GM23338 (cell line): ENCODE data around the gene CACNG7. TPM values are rescaled to one million over a fixed set of nuclear protein-coding genes. Genes with fewer than 3 reads are reported as not detected.
A peak's percentile ranks its signal among the peaks of the same experiment; 100 is the strongest.
"Not testable (repeated sequence)": the region's sequence is repeated elsewhere in the genome, so short reads cannot be mapped to it uniquely, and the experiment has no call there.

Source experiments
- ATAC-seq: fragments of 200-7000 bp; cut with Tn5 transposase; 3 replicates; pipeline ENCODE4 v1.9.1; 2020
- DNase-seq: peaks from one replicate; pipeline ENCODE4 v3.0.0-alpha.2; 2015; ENCODE audit warnings: low spot score
- H2AFZ ChIP-seq: fragments of 200-600 bp; sonication (generic); 2 replicates; pipeline ENCODE4 v1.8.0; 2016; ENCODE audit warnings: antibody characterized with exemption, mild to moderate bottlenecking, moderate library complexity
- H3F3A ChIP-seq: fragments of 200-600 bp; sonication (generic); replicated peaks from 2 replicates; pipeline ENCODE4 v1.8.0; 2017; ENCODE audit warnings: antibody characterized with exemption, mixed run types, low read depth
- H3K27ac ChIP-seq: fragments of 200-600 bp; sonication (generic); 2 replicates; pipeline ENCODE4 v1.6.1; 2016; ENCODE audit warnings: low read depth
- H3K27me3 ChIP-seq: fragments of 200-600 bp; sonication (generic); 2 replicates; pipeline ENCODE4 v1.8.0; 2016; ENCODE audit warnings: mild to moderate bottlenecking, mixed run types, moderate library complexity; ENCODE audit not compliant: insufficient read depth
- H3K36me3 ChIP-seq: fragments of 200-600 bp; sonication (generic); 2 replicates; pipeline ENCODE4 v1.8.0; 2016; ENCODE audit warnings: mild to moderate bottlenecking; ENCODE audit not compliant: insufficient read depth
- H3K4me1 ChIP-seq: fragments of 200-600 bp; sonication (generic); 2 replicates; pipeline ENCODE4 v1.8.0; 2016; ENCODE audit warnings: mild to moderate bottlenecking, moderate library complexity; ENCODE audit not compliant: insufficient read depth
- H3K4me2 ChIP-seq: fragments of 200-600 bp; sonication (generic); 2 replicates; pipeline ENCODE4 v1.7.1; 2017; ENCODE audit warnings: mixed run types
- H3K4me3 ChIP-seq: fragments of 200-600 bp; sonication (generic); 2 replicates; pipeline ENCODE4 v1.6.1; 2016; ENCODE audit warnings: mixed run types
- H3K79me2 ChIP-seq: fragments of 200-600 bp; sonication (generic); replicated peaks from 2 replicates; pipeline ENCODE4 v1.8.0; 2017; ENCODE audit warnings: mild to moderate bottlenecking; ENCODE audit not compliant: insufficient read depth
- H3K9me2 ChIP-seq: fragments of 200-600 bp; sonication (generic); 2 replicates; pipeline ENCODE4 v1.8.0; 2017; ENCODE audit not compliant: insufficient read depth
- H4K20me1 ChIP-seq: fragments of 200-600 bp; sonication (generic); replicated peaks from 2 replicates; pipeline ENCODE4 v1.8.0; 2017; ENCODE audit warnings: mild to moderate bottlenecking; ENCODE audit not compliant: insufficient read depth
- H3K27ac Mint-ChIP-seq: 2 replicates; pipeline ENCODE4 v1.8.0; 2020; ENCODE audit warnings: inconsistent platforms, mild to moderate bottlenecking, moderate library complexity, mixed read lengths
- H3K27me3 Mint-ChIP-seq: 3 replicates; pipeline ENCODE4 v1.8.0; 2022; ENCODE audit warnings: low read depth, mild to moderate bottlenecking, moderate library complexity, mixed read lengths, inconsistent platforms; ENCODE audit not compliant: insufficient read depth, poor library complexity
- H3K36me3 Mint-ChIP-seq: 3 replicates; pipeline ENCODE4 v1.8.0; 2021; ENCODE audit warnings: low read depth, mild to moderate bottlenecking, inconsistent platforms, moderate library complexity, mixed read lengths
- H3K4me1 Mint-ChIP-seq: 3 replicates; pipeline ENCODE4 v1.8.0; 2020; ENCODE audit warnings: mild to moderate bottlenecking, inconsistent platforms, mixed read lengths
- H3K4me3 Mint-ChIP-seq: 3 replicates; pipeline ENCODE4 v1.8.0; 2021; ENCODE audit warnings: moderate library complexity, mild to moderate bottlenecking, inconsistent platforms, mixed read lengths
- H3K9me3 Mint-ChIP-seq: 3 replicates; pipeline ENCODE4 v1.8.0; 2020; ENCODE audit warnings: moderate library complexity, mild to moderate bottlenecking, inconsistent platforms, mixed read lengths
- CREB1 ChIP-seq: fragments of 250-450 bp; sonication (Bioruptor Pico); IDR thresholded peaks from 2 replicates; pipeline ENCODE4 v1.5.0; 2020; ENCODE audit warnings: low read depth, mild to moderate bottlenecking, moderate library complexity
- ETS1 ChIP-seq: IDR thresholded peaks from 2 replicates; pipeline ENCODE4 v1.6.1; 2016; ENCODE audit warnings: antibody characterized with exemption
- EZH2 ChIP-seq: fragments of 200-600 bp; sonication (generic); IDR thresholded peaks from one replicate; pipeline ENCODE4 v1.8.0; 2017; ENCODE audit warnings: antibody characterized with exemption, mild to moderate bottlenecking, low read depth; ENCODE audit not compliant: unreplicated experiment
- POLR2AphosphoS5 ChIP-seq: IDR thresholded peaks from 2 replicates; pipeline ENCODE4 v1.6.1; 2016; ENCODE audit warnings: antibody characterized with exemption, low read depth
- ZNF331 ChIP-seq: fragments of 250-450 bp; sonication (Bioruptor Pico); IDR thresholded peaks from 2 replicates; pipeline ENCODE4 v1.5.0; 2020; ENCODE audit warnings: low read depth, mild to moderate bottlenecking, moderate library complexity
- polyA plus RNA-seq: library from polyadenylated mRNA; unstranded; fragments of >200 nt; fragmentation: Nextera tagmentation; extraction: Ambion mirVana; gene quantifications from 2 replicates; pipeline ENCODE4 v1.2.1, GENCODE V29; 2016
- total RNA-seq: library from RNA; depleted of rRNA; stranded (reverse); fragments of >200 nt; shearing (Covaris generic); gene quantifications from 2 replicates; pipeline ENCODE4 v1.2.3, GENCODE V29; 2014
- TF ChIP-seq, protein P1 (sequence below), 2 experiments: fragments of 200-600 bp in 1 of 2; sonication (generic) in 1 of 2; conservative IDR thresholded peaks; 2 replicates each; pipeline versions ENCODE4 v1.5.1 to v1.6.1; 2016 to 2017; ENCODE audit warnings: antibody characterized with exemption in 2 of 2, low read depth in 2 of 2, mild to moderate bottlenecking in 2 of 2, moderate library complexity in 1 of 2
- TF ChIP-seq, protein P2 (sequence below): IDR thresholded peaks from one replicate; pipeline ENCODE4 v1.6.1; 2018; ENCODE audit warnings: antibody characterized with exemption; ENCODE audit not compliant: unreplicated experiment

CACNG7 gene
- total and polyA plus RNA-seq, 2 experiments from 2014 or later, result 9.8 to 15.6 TPM

GRCh38 chr19:53868892-53869804 lies 39.9 kb upstream of the CACNG7 start:
- peak; percentile 51 for ATAC-seq

DNA sequence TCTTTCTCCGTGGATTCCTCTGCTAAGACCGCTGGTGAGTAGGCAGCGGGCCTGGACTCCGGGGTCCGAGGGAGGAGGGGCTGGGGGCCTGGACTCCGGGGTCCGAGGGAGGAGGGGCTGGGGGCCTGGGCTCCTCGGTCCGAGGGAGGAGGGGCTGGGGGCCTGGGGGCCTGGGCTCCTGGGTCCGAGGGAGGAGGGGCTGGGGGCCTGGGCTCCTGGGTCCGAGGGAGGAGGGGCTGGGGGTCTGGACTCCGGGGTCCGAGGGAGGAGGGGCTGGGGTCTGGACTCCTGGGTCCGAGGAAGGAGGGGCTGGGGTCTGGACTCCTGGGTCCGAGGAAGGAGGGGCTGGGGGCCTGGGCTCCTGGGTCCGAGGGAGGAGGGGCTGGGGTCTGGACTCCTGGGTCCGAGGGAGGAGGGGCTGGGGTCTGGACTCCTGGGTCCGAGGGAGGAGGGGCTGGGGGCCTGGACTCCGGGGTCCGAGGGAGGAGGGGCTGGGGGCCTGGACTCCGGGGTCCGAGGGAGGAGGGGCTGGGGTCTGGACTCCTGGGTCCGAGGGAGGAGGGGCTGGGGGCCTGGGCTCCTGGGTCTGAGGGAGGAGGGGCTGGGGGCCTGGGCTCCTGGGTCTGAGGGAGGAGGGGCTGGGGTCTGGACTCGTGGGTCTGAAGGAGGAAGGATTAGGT lies 39.1 kb upstream of the CACNG7 start:
- Histone ChIP-seq H3K27ac (peak overlapping the region; percentile 98), H3K36me3 (peaks cover 18% of the 10 kb centered on the region; the same call in 1 of the 2 replicates), H3F3A (peaks cover 28% of the 10 kb centered on the region), H3K4me2 (peak overlapping the region; percentile 100), H3K4me1 (peaks cover 22% of the 10 kb centered on the region), H3K4me3 (peak overlapping the region; percentile 99), H3K79me2 (peaks cover 28% of the 10 kb centered on the region)
- Mint-ChIP-seq H3K27me3 (peaks cover 37% of the 10 kb centered on the region), H3K36me3 (peaks cover 30% of the 10 kb centered on the region), H3K27ac (0 out of 2 replicates have a peak overlapping the region, but pooled peaks have one; percentile 62), H3K4me1 (peaks cover 39% of the 10 kb centered on the region), H3K4me3 (peak overlapping the region; percentile 87)
- not testable (repeated sequence) for H2AFZ ChIP-seq, DNase-seq, H3K9me2 ChIP-seq, H3K27me3 ChIP-seq, ATAC-seq, H4K20me1 ChIP-seq, H3K9me3 Mint-ChIP-seq

More at GRCh38 chr19:53868892-53869804, 39.9 kb upstream of the CACNG7 start:
- H3K36me3 ChIP-seq, result peaks cover 11% of the 10 kb centered on the region; the same call in 1 of the 2 replicates
- H2AFZ ChIP-seq, result no peak overlapping the region
- no peaks in the 10 kb centered on the region for H3K27me3 ChIP-seq
- Mint-ChIP-seq H3K4me3 (peak overlapping the region; percentile 87), H3K27me3 (peaks cover 43% of the 10 kb centered on the region), H3K36me3 (peaks cover 22% of the 10 kb centered on the region), H3K9me3 (no peaks in the 10 kb centered on the region), H3K27ac (peak overlapping the region; percentile 62; the same call in 1 of the 2 replicates), H3K4me1 (peaks cover 32% of the 10 kb centered on the region)
- H3K27ac ChIP-seq, result peak overlapping the region; percentile 98
- peak overlapping the region; percentile 99 for H3K4me3 ChIP-seq
- H3F3A ChIP-seq, result peaks cover 28% of the 10 kb centered on the region
- peak overlapping the region; percentile 100 for H3K4me2 ChIP-seq
- peaks cover 28% of the 10 kb centered on the region for H3K79me2 ChIP-seq
- peak; percentile 94 for DNase-seq
- H3K9me2 ChIP-seq, result no peaks in the 10 kb centered on the region
- H3K4me1 ChIP-seq, result peaks cover 27% of the 10 kb centered on the region
- TF ChIP-seq, protein P1, sequence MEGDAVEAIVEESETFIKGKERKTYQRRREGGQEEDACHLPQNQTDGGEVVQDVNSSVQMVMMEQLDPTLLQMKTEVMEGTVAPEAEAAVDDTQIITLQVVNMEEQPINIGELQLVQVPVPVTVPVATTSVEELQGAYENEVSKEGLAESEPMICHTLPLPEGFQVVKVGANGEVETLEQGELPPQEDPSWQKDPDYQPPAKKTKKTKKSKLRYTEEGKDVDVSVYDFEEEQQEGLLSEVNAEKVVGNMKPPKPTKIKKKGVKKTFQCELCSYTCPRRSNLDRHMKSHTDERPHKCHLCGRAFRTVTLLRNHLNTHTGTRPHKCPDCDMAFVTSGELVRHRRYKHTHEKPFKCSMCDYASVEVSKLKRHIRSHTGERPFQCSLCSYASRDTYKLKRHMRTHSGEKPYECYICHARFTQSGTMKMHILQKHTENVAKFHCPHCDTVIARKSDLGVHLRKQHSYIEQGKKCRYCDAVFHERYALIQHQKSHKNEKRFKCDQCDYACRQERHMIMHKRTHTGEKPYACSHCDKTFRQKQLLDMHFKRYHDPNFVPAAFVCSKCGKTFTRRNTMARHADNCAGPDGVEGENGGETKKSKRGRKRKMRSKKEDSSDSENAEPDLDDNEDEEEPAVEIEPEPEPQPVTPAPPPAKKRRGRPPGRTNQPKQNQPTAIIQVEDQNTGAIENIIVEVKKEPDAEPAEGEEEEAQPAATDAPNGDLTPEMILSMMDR (conservative IDR thresholded peaks at IDR 0.05; ENCODE audit: low read depth in 2 of 2), result 0 out of 4 replicates have a peak, but pooled peaks of 1 of the 2 experiments have one; percentile 3
- TF ChIP-seq ZNF331 (CRISPR knock-in tag) (no peak), POLR2AphosphoS5 (peak; percentile 25; the same call in 1 of the 2 replicates), CREB1 (peak; percentile 18; the same call in 1 of the 2 replicates)
- peaks cover 5% of the 10 kb centered on the region for H4K20me1 ChIP-seq

GRCh38 chr19:53870485-53870844 lies 38.6 kb upstream of the CACNG7 start:
- peaks cover 25% of the 10 kb centered on the region for H3F3A ChIP-seq
- Mint-ChIP-seq H3K9me3 (no peaks in the 10 kb centered on the region), H3K4me1 (peaks cover 34% of the 10 kb centered on the region), H3K36me3 (peaks cover 31% of the 10 kb centered on the region), H3K27me3 (peaks cover 35% of the 10 kb centered on the region), H3K4me3 (peak overlapping the region; percentile 63), H3K27ac (0 out of 2 replicates have a peak overlapping the region, but pooled peaks have one; percentile 68)
- peaks cover 8% of the 10 kb centered on the region for H4K20me1 ChIP-seq
- peaks cover 18% of the 10 kb centered on the region; the same call in 1 of the 2 replicates for H3K36me3 ChIP-seq
- H3K4me2 ChIP-seq, result 0 out of 2 replicates have a peak overlapping the region, but pooled peaks have one; percentile 55
- no peaks in the 10 kb centered on the region for H3K27me3 ChIP-seq
- H3K27ac ChIP-seq, result peak overlapping the region; percentile 66; the same call in 1 of the 2 replicates
- peaks cover 28% of the 10 kb centered on the region for H3K79me2 ChIP-seq
- peaks cover 19% of the 10 kb centered on the region for H3K4me1 ChIP-seq
- peak overlapping the region; percentile 99; the same call in 1 of the 2 replicates for H3K4me3 ChIP-seq
- no peak for ATAC-seq
- no peaks in the 10 kb centered on the region for H3K9me2 ChIP-seq
- H2AFZ ChIP-seq, result no peak overlapping the region
- DNase-seq, result no peak
- TF ChIP-seq EZH2, result no peak
- TF ChIP-seq, protein P2, sequence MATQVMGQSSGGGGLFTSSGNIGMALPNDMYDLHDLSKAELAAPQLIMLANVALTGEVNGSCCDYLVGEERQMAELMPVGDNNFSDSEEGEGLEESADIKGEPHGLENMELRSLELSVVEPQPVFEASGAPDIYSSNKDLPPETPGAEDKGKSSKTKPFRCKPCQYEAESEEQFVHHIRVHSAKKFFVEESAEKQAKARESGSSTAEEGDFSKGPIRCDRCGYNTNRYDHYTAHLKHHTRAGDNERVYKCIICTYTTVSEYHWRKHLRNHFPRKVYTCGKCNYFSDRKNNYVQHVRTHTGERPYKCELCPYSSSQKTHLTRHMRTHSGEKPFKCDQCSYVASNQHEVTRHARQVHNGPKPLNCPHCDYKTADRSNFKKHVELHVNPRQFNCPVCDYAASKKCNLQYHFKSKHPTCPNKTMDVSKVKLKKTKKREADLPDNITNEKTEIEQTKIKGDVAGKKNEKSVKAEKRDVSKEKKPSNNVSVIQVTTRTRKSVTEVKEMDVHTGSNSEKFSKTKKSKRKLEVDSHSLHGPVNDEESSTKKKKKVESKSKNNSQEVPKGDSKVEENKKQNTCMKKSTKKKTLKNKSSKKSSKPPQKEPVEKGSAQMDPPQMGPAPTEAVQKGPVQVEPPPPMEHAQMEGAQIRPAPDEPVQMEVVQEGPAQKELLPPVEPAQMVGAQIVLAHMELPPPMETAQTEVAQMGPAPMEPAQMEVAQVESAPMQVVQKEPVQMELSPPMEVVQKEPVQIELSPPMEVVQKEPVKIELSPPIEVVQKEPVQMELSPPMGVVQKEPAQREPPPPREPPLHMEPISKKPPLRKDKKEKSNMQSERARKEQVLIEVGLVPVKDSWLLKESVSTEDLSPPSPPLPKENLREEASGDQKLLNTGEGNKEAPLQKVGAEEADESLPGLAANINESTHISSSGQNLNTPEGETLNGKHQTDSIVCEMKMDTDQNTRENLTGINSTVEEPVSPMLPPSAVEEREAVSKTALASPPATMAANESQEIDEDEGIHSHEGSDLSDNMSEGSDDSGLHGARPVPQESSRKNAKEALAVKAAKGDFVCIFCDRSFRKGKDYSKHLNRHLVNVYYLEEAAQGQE, result no peak
- no peak for TF ChIP-seq POLR2AphosphoS5
- TF ChIP-seq ETS1, result no peak
